ENCODE measurements around the gene SEM1. TPM values are rescaled to one million over a fixed set of nuclear protein-coding genes. Genes with fewer than 3 reads are reported as not detected.
A peak's percentile ranks its signal among the peaks of the same experiment; 100 is the strongest.

Gene SEM1
- total RNA-seq, 1 experiment from 2014 or later, result 263 TPM

DNA sequence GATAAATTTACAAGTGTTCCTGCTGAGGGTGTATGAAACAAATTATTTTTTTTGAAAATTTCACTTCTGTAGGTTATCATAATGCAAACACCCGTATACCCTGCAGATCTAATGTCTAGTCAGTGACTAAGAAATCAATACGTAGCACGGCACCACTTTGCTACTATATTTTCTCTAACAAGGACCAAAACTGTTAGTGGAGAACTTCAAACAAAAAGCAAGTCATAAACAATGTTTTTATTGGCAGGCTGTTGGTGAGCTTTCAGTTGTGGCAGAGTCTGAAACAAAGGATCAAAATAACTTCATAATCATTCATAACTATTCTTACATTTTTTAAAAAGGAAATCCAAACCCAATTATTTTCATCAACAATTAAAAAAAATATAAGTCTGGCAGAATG, 11.8 kb downstream of the SEM1 start:
- Histone ChIP-seq H3K9me3 (ENCODE audit: low read length) (no peaks in the 10 kb centered on the region), H2AFZ (ENCODE audit: low read length) (no peak overlapping the region), H3K27me3 (ENCODE audit: low read length) (no peaks in the 10 kb centered on the region), H3K9me2 (replicated peaks; ENCODE audit: low read length) (no peaks in the 10 kb centered on the region), H4K20me1 (ENCODE audit: low read length) (peaks cover 74% of the 10 kb centered on the region), H3K27ac (ENCODE audit: low read length) (no peak overlapping the region), H3K4me1 (ENCODE audit: insufficient read depth, low read length) (peaks cover 45% of the 10 kb centered on the region), H3K4me3 (ENCODE audit: low read length) (no peak overlapping the region), H3F3A (ENCODE audit: low read length, unreplicated experiment) (no peaks in the 10 kb centered on the region), H3K36me3 (ENCODE audit: low read depth, low read length) (peaks cover 17% of the 10 kb centered on the region), H3K9ac (ENCODE audit: low read length) (no peak overlapping the region), H3K79me2 (ENCODE audit: low read length) (peaks cover 96% of the 10 kb centered on the region), H3K4me2 (ENCODE audit: low read length) (no peak overlapping the region)
- BruUV-seq (replicated peaks), result no TSS peak
- intact Hi-C loops (cut with micrococcal nuclease), result loop anchor here (10.0 kb wide), 1 partner anchor 327 kb away; the partner anchor contains the start of gene DLX5
- ATAC-seq (peak; percentile 6; the same call in 1 of the 2 replicates), DNase-seq (no peak)
- CTCF ChIA-PET, result no interaction called here
- TF ChIP-seq EZH2phosphoT487 (IDR thresholded peaks at IDR 0.05; ENCODE audit: borderline replicate concordance, low read length), result no peak
- TF ChIP-seq, protein P1, sequence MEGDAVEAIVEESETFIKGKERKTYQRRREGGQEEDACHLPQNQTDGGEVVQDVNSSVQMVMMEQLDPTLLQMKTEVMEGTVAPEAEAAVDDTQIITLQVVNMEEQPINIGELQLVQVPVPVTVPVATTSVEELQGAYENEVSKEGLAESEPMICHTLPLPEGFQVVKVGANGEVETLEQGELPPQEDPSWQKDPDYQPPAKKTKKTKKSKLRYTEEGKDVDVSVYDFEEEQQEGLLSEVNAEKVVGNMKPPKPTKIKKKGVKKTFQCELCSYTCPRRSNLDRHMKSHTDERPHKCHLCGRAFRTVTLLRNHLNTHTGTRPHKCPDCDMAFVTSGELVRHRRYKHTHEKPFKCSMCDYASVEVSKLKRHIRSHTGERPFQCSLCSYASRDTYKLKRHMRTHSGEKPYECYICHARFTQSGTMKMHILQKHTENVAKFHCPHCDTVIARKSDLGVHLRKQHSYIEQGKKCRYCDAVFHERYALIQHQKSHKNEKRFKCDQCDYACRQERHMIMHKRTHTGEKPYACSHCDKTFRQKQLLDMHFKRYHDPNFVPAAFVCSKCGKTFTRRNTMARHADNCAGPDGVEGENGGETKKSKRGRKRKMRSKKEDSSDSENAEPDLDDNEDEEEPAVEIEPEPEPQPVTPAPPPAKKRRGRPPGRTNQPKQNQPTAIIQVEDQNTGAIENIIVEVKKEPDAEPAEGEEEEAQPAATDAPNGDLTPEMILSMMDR (conservative IDR thresholded peaks at IDR 0.05; ENCODE audit: low read depth, low read length), result no peak
- no peak for TF ChIP-seq EZH2 (IDR thresholded peaks at IDR 0.05; ENCODE audit: low read length, unreplicated experiment)
- POLR2A ChIA-PET (ENCODE audit: unreplicated experiment), result interaction anchor here (0.7 kb wide), 1 partner anchor 522 kb away, joined by 4 read pairs; no protein-coding TSS in a partner anchor

DNA sequence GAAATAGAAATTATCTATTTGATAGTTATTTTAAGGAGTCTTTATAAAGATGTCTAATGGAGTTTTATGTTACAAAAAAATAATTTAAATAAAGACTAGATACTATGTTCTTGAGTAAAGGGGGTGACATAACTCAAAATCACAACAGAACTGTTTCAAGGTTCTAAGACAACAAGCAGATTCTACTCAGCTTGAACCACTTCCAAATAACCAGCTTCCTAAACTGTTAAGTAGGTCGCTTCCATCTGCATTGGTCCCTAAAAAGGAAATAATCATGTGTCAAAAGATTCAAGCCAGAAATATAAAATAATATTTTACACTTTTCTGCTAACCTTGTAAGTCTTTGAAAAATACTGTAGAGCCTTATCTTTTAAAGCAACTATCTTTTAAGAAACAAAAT, 14.1 kb downstream of the SEM1 start:
- intact Hi-C loops (cut with micrococcal nuclease), result loop anchor here (10.0 kb wide), 1 partner anchor 329 kb away; the partner anchor contains the start of gene DLX5
- ChIA-PET CTCF (no interaction called here), POLR2A (ENCODE audit: unreplicated experiment) (no interaction called here)
- no TSS peak for BruUV-seq (replicated peaks)
- TF ChIP-seq EZH2phosphoT487 (IDR thresholded peaks at IDR 0.05; ENCODE audit: borderline replicate concordance, low read length) (no peak), EZH2 (IDR thresholded peaks at IDR 0.05; ENCODE audit: low read length, unreplicated experiment) (no peak)
- TF ChIP-seq, protein P1 (conservative IDR thresholded peaks at IDR 0.05; ENCODE audit: low read depth, low read length), result no peak
- DNase-seq (no peak), ATAC-seq (no peak)
- no peaks in the 10 kb centered on the region for H3K9me2 ChIP-seq (replicated peaks; ENCODE audit: low read length)
- H2AFZ ChIP-seq (ENCODE audit: low read length), result no peak overlapping the region
- no peaks in the 10 kb centered on the region for H3F3A ChIP-seq (ENCODE audit: low read length, unreplicated experiment)
- H3K27ac ChIP-seq (ENCODE audit: low read length), result peak overlapping the region; percentile 21; the same call in 1 of the 2 replicates
- no peaks in the 10 kb centered on the region for H3K27me3 ChIP-seq (ENCODE audit: low read length)
- peak overlapping the region; percentile 25; the same call in 1 of the 2 replicates for H3K4me2 ChIP-seq (ENCODE audit: low read length)
- peaks cover 94% of the 10 kb centered on the region for H3K79me2 ChIP-seq (ENCODE audit: low read length)
- H3K36me3 ChIP-seq (ENCODE audit: low read depth, low read length), result peaks cover 28% of the 10 kb centered on the region
- H3K9ac ChIP-seq (ENCODE audit: low read length), result no peak overlapping the region
- peaks cover 22% of the 10 kb centered on the region for H3K4me1 ChIP-seq (ENCODE audit: insufficient read depth, low read length)
- H3K9me3 ChIP-seq (ENCODE audit: low read length), result no peaks in the 10 kb centered on the region
- H4K20me1 ChIP-seq (ENCODE audit: low read length), result peaks cover 52% of the 10 kb centered on the region
- H3K4me3 ChIP-seq (ENCODE audit: low read length), result no peak overlapping the region

DNA sequence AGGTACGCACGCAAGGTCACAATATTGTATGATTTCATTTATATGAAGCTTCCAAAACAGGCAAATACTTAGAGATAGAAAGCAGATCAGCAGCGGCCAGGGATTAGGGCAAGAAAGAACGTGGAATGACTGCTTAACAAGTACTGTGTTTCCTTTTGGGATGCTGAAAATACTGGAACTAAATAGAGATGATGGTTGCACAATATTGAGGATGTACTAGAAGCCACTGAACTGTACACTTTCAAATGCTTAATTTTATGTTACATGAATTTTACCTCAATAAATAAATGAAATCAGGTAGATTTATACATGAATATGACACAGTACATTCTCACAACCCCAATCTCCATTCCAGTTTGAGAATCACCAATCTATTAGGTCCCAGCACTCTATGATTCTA, 15.6 kb downstream of the SEM1 start:
- TF ChIP-seq, protein P1 (conservative IDR thresholded peaks at IDR 0.05; ENCODE audit: low read depth, low read length), result no peak
- TF ChIP-seq EZH2 (IDR thresholded peaks at IDR 0.05; ENCODE audit: low read length, unreplicated experiment), result no peak
- no peak for TF ChIP-seq EZH2phosphoT487 (IDR thresholded peaks at IDR 0.05; ENCODE audit: borderline replicate concordance, low read length)
- ATAC-seq, result no peak
- Histone ChIP-seq H4K20me1 (ENCODE audit: low read length) (peaks cover 44% of the 10 kb centered on the region), H3K9me2 (replicated peaks; ENCODE audit: low read length) (no peaks in the 10 kb centered on the region), H3K9me3 (ENCODE audit: low read length) (no peaks in the 10 kb centered on the region), H3F3A (ENCODE audit: low read length, unreplicated experiment) (no peaks in the 10 kb centered on the region), H3K9ac (ENCODE audit: low read length) (no peak overlapping the region), H3K4me2 (ENCODE audit: low read length) (no peak overlapping the region), H3K4me3 (ENCODE audit: low read length) (no peak overlapping the region), H3K4me1 (ENCODE audit: insufficient read depth, low read length) (peaks cover 26% of the 10 kb centered on the region), H3K79me2 (ENCODE audit: low read length) (peaks cover 84% of the 10 kb centered on the region), H3K27me3 (ENCODE audit: low read length) (no peaks in the 10 kb centered on the region), H2AFZ (ENCODE audit: low read length) (no peak overlapping the region), H3K36me3 (ENCODE audit: low read depth, low read length) (peaks cover 28% of the 10 kb centered on the region), H3K27ac (ENCODE audit: low read length) (no peak overlapping the region)
- intact Hi-C loops (cut with micrococcal nuclease), result loop anchor here (10.0 kb wide), 1 partner anchor 331 kb away; the partner anchor contains the start of gene DLX5
- POLR2A ChIA-PET (ENCODE audit: unreplicated experiment), result no interaction called here
- no peak for DNase-seq
- CTCF ChIA-PET, result no interaction called here
- BruUV-seq (replicated peaks), result no TSS peak

Measured in PC-3 (cell line).